Natural killer cell (primary cell): ENCODE data around the gene GC. TPM values are rescaled to one million over a fixed set of nuclear protein-coding genes. Genes with fewer than 3 reads are reported as not detected.

Source experiments
- ATAC-seq, 3 donors: fragments of 150-1000 bp in 2 of 3; fragments of 200-7000 bp in 1 of 3; cut with Tn5 transposase; 1 replicate in 1 of 3; 2 replicates in 2 of 3; pipeline ENCODE4 v1.10.0; 2021; ENCODE audit warnings: mild to moderate bottlenecking in 2 of 3, moderate library complexity in 2 of 3
- DNase-seq, 2 donors: peaks; one replicate each; pipeline versions ENCODE4 v3.0.0 to v3.0.0-alpha.2; 2013 to 2021; ENCODE audit warnings: mixed read lengths in 1 of 2
- H3K27ac ChIP-seq: one replicate; pipeline ENCODE4 v1.5.1; 2013; ENCODE audit warnings: mild to moderate bottlenecking, low read length
- H3K27me3 ChIP-seq: one replicate; pipeline ENCODE4 v1.6.1; 2013; ENCODE audit warnings: low read length; ENCODE audit not compliant: control insufficient read depth, insufficient read depth
- H3K36me3 ChIP-seq: one replicate; pipeline ENCODE4 v1.6.1; 2013; ENCODE audit warnings: low read length; ENCODE audit not compliant: control insufficient read depth, insufficient read depth
- H3K4me1 ChIP-seq: one replicate; pipeline ENCODE4 v1.6.1; 2013; ENCODE audit warnings: low read length; ENCODE audit not compliant: control insufficient read depth, insufficient read depth
- H3K4me3 ChIP-seq: one replicate; pipeline ENCODE4 v1.5.1; 2013; ENCODE audit warnings: low read length
- H3K9me3 ChIP-seq: one replicate; pipeline ENCODE4 v1.6.1; 2013; ENCODE audit warnings: low read length; ENCODE audit not compliant: control insufficient read depth, insufficient read depth
- H3K27ac Mint-ChIP-seq, 2 donors: one replicate each; pipeline ENCODE4 v1.8.0; 2022; ENCODE audit warnings: mild to moderate bottlenecking in 2 of 2, mixed read lengths in 2 of 2, moderate library complexity in 1 of 2
- H3K27me3 Mint-ChIP-seq, 2 donors: one replicate each; pipeline ENCODE4 v1.8.0; 2022; ENCODE audit warnings: low read depth in 2 of 2, mixed read lengths in 2 of 2
- H3K36me3 Mint-ChIP-seq: one replicate; pipeline ENCODE4 v1.8.0; 2022; ENCODE audit warnings: mixed read lengths
- H3K4me1 Mint-ChIP-seq, 2 donors: one replicate each; pipeline ENCODE4 v1.8.0; 2022; ENCODE audit warnings: mixed read lengths in 2 of 2
- H3K4me3 Mint-ChIP-seq: one replicate; pipeline ENCODE4 v1.8.0; 2022; ENCODE audit warnings: mild to moderate bottlenecking, moderate library complexity, mixed read lengths
- H3K9me3 Mint-ChIP-seq, 2 donors: one replicate each; pipeline ENCODE4 v1.8.0; 2022; ENCODE audit warnings: mixed read lengths in 2 of 2
- CTCF ChIP-seq: fragments of 200-600 bp; IDR thresholded peaks from one replicate; pipeline ENCODE4 v1.8.0; 2022; ENCODE audit warnings: antibody characterized with exemption
- WGBS: methylation state at CpG from one replicate; pipeline ENCODE4 v1.1.7; 2013; ENCODE audit warnings: missing lambda C conversion rate; ENCODE audit not compliant: insufficient coverage; 5-methylcytosine and 5-hydroxymethylcytosine counted together
- intact Hi-C: fragments of 100-400 bp; cut with micrococcal nuclease; formaldehyde crosslinking; loops from one replicate; pipeline ENCODE4 v1.14.2; 2022
- total RNA-seq, 4 donors: library from RNA; stranded (reverse); fragments of 120-200 nt in 1 of 4; gene quantifications; one replicate each; pipeline versions ENCODE4 v1.2.3 to v1.2.4, GENCODE V29; 2013 to 2022

Gene GC
- total RNA-seq, 3 donors from 2014 or later (not counting 1 experiment from before 2014, with no cell fraction given) = not detected

- no peak for ATAC-seq
- no peaks in the 10 kb centered on the region for H3K9me3 ChIP-seq
- no peaks in the 10 kb centered on the region for H3K27me3 ChIP-seq
- H3K36me3 Mint-ChIP-seq = no peaks in the 10 kb centered on the region
- H3K36me3 ChIP-seq = no peaks in the 10 kb centered on the region
- no peak overlapping the region for H3K27ac Mint-ChIP-seq
- TF ChIP-seq CTCF = no peak
- WGBS = 65% methylated on average over 4 of the region's 4 CpGs
- no peak overlapping the region for H3K27ac ChIP-seq
- peaks cover 0 to 3% of the 10 kb centered on the region in 2 donors for H3K9me3 Mint-ChIP-seq
- no peaks in the 10 kb centered on the region for H3K4me1 Mint-ChIP-seq
- no peaks in the 10 kb centered on the region for H3K27me3 Mint-ChIP-seq
- intact Hi-C loops = no loop called here
- H3K4me3 ChIP-seq = no peak overlapping the region
- no peak for DNase-seq
- H3K4me3 Mint-ChIP-seq = no peak overlapping the region
- no peaks in the 10 kb centered on the region for H3K4me1 ChIP-seq
These were observed 2.1 kb upstream of the GC start for GRCh38 chr4:71785959-71786358.

DNA sequence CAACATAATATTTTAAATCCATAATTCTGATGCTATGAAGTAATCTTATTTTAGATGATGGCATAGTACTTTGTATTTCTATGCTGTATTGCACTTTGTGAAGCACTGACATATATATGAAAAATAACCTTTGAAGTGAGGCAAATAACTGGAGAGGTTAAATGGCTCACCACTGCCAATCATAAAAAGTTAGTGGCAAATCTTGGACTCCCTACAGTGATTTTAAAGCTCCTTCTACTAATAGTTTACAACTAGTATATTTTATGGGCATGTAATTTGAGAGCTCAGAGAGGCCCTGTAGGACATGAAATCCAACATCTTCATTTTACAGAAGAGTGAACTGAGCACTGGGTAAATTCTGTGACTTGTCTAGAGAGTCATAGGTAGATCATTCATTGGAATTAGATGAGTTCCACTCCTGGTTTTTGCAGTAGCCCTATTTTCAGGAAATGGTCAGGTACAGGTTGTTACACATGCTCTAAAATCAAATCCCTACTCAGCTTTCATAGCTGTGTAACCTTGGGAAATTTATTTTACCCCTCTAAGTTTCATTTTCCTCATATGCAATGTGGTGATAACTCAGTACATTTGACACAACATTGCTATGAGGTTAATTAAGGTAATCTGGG, 804 bp upstream of the GC start:
- Mint-ChIP-seq H3K27ac (no peak overlapping the region), H3K36me3 (no peaks in the 10 kb centered on the region), H3K27me3 (no peaks in the 10 kb centered on the region), H3K9me3 (peaks cover 0 to 3% of the 10 kb centered on the region in 2 donors), H3K4me3 (no peak overlapping the region), H3K4me1 (no peaks in the 10 kb centered on the region)
- DNase-seq (no peak), ATAC-seq (no peak)
- Histone ChIP-seq H3K36me3 (no peaks in the 10 kb centered on the region), H3K4me3 (no peak overlapping the region), H3K27ac (no peak overlapping the region), H3K9me3 (no peaks in the 10 kb centered on the region), H3K4me1 (no peaks in the 10 kb centered on the region), H3K27me3 (no peaks in the 10 kb centered on the region)
- TF ChIP-seq CTCF = no peak
- intact Hi-C loops = no loop called here

GRCh38 chr4:71777891-71778290, 6.0 kb downstream of the GC start:
- Mint-ChIP-seq H3K9me3 (peaks cover 0 to 3% of the 10 kb centered on the region in 2 donors), H3K36me3 (no peaks in the 10 kb centered on the region), H3K4me3 (no peak overlapping the region), H3K27me3 (peaks cover 0 to 3% of the 10 kb centered on the region in 2 donors), H3K4me1 (no peaks in the 10 kb centered on the region), H3K27ac (no peak overlapping the region)
- no peak overlapping the region for H3K4me3 ChIP-seq
- H3K4me1 ChIP-seq = no peaks in the 10 kb centered on the region
- no peak overlapping the region for H3K27ac ChIP-seq
- no peaks in the 10 kb centered on the region for H3K27me3 ChIP-seq
- TF ChIP-seq CTCF = no peak
- H3K36me3 ChIP-seq = no peaks in the 10 kb centered on the region
- ATAC-seq (no peak), DNase-seq (no peak)
- intact Hi-C loops = no loop called here
- H3K9me3 ChIP-seq = no peaks in the 10 kb centered on the region

DNA sequence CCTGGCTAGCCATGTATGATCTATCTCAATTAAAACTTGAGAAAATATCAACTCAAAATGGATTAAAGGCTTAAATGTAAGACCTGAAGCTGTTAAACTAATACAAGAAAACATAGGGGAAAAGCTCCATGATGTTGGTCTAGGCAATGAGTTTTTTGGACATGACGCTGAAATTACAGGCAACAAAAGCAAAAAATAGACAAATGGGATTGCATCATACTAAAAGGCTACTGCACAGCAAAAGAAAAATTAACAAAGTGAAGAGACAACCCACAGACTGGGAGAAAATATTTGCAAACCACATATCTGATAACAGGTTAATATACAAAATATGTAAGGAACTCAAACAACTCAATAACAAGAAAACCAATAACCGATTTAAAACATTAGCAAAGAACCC, 8.4 kb downstream of the GC start:
- no peak for TF ChIP-seq CTCF
- intact Hi-C loops = no loop called here
- Mint-ChIP-seq H3K4me3 (no peak overlapping the region), H3K9me3 (peaks cover 0 to 3% of the 10 kb centered on the region in 2 donors), H3K36me3 (no peaks in the 10 kb centered on the region), H3K4me1 (no peaks in the 10 kb centered on the region), H3K27me3 (peaks cover 0 to 3% of the 10 kb centered on the region in 2 donors), H3K27ac (no peak overlapping the region)
- Histone ChIP-seq H3K27ac (no peak overlapping the region), H3K4me3 (no peak overlapping the region), H3K27me3 (no peaks in the 10 kb centered on the region), H3K4me1 (no peaks in the 10 kb centered on the region), H3K9me3 (no peaks in the 10 kb centered on the region), H3K36me3 (no peaks in the 10 kb centered on the region)
- 96% methylated on average over 2 of the region's 2 CpGs for WGBS
- ATAC-seq (no peak), DNase-seq (no peak)
